ENCODE data around the gene PCDHGA11.
A peak's percentile ranks its signal among the peaks of the same experiment; 100 is the strongest.

- TF ChIP-seq CTCF (IDR thresholded peaks at IDR 0.05; ENCODE audit: low read depth, low read length) (peak; percentile 66), EZH2phosphoT487 (IDR thresholded peaks at IDR 0.05; ENCODE audit: low read depth) (no peak)
Observed at GRCh38 chr5:141412854-141413539, 7.9 kb upstream of the PCDHGA11 start, which contains the start of gene PCDHGA10.
